ENCODE measurements around the gene RHOA. TPM values are rescaled to one million over a fixed set of nuclear protein-coding genes. Genes with fewer than 3 reads are reported as not detected.
"Not testable (repeated sequence)": the region's sequence is repeated elsewhere in the genome, so short reads cannot be mapped to it uniquely, and the experiment has no call there.

The RHOA gene
- total RNA-seq, 5 donors from 2014 or later (not counting 1 experiment from before 2014, with no cell fraction given), result 247 to 279 (median 269) TPM

DNA sequence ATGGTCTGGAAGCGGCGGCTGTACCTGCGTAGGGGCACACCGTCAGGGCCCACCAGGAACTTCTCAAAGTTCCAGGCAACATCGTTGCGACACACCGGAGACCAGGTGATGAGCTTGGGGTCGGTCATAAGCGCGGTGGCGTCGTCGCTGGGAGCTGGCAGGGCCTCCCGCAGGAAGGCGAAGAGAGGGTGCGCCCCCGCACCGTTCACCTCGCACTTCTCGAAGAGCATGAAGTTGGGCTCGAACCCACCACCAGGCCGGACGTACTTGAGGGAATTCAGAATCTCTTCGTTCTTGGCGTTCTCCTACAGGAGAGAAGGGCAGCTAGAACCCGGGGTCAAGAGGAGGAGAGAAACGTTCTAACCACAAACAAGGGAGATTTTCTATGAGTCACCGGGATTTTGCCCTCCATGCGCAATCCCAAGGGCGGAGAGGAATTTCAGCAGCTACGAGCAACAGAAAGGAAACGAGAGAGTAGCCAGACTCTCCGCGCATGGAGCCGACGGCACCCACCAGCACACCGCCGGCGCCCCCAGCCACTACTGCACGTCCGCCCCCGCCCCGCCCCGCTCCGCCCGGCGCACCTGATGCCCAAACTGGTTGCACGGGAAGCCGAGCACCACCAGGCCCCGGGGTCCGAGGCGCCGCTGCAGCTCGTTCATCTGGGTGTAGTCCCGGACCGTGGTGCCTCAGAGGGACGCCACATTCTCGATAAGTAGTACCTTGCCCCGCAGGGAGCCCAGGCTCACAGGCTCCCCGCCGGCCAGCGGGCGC, 54.1 kb downstream of the RHOA start:
- H3K27ac ChIP-seq (ENCODE audit: low read length), result peak overlapping the region; percentile 78
- ChIA-PET CTCF (interaction anchor here in 1 of 2 donors (3.3 kb wide), 1 partner anchor 17 kb away, joined by 13 read pairs; the partner anchor contains the start of gene USP4), POLR2A (interaction anchor here (0.8 to 0.9 kb wide), 2 partner anchors 18 kb away, joined by 3 to 4 read pairs; partner anchors contain the start of gene USP4 (in 2 of the 2))
- Mint-ChIP-seq H3K27ac (peak overlapping the region; percentile 93 to 95), H3K4me3 (peak overlapping the region; percentile 87 to 98 (median 95)), H3K36me3 (peaks cover 32% of the 10 kb centered on the region), H3K4me1 (peaks cover 24 to 39% (median 33%) of the 10 kb centered on the region in 3 donors)
- H3K4me1 ChIP-seq (ENCODE audit: control insufficient read depth in 1 of 2, extremely low read depth in 1 of 2, insufficient read depth in 2 of 2, low read length in 2 of 2), result peaks cover 7 to 33% of the 10 kb centered on the region in 2 experiments
- H3K36me3 ChIP-seq (ENCODE audit: control insufficient read depth in 2 of 2, extremely low read depth in 1 of 2, insufficient read depth in 1 of 2, low read length in 1 of 2), result peaks cover 15 to 31% of the 10 kb centered on the region in 2 donors
- DNase-seq, result peak in 33 of 35 experiments; percentile 8 to 58 (median 34)
- not testable (repeated sequence) for H3K9me3 Mint-ChIP-seq; H3K9me3 ChIP-seq; H3K27me3 ChIP-seq (replicated peaks in 1 of 2; ENCODE audit: control insufficient read depth in 2 of 2, extremely low read depth in 1 of 2, insufficient read depth in 2 of 2, low read length in 1 of 2); H3K27me3 Mint-ChIP-seq
- peak overlapping the region; percentile 64 to 77 for H3K4me3 ChIP-seq (ENCODE audit: control insufficient read depth in 1 of 2, extremely low read depth in 1 of 2, low read length in 1 of 2)
- under 1% methylated on average over 54 of the region's 63 CpGs for WGBS (ENCODE audit: insufficient coverage)
- peak; percentile 46 to 68 (median 64) for ATAC-seq (replicated peaks in 1 of 4)

- peak; percentile 4 to 48 (median 13) for ATAC-seq (replicated peaks in 1 of 4)
- peak in 24 of 35 experiments; percentile 6 to 54 (median 24) for DNase-seq
- Mint-ChIP-seq H3K27ac (peak overlapping the region; percentile 93 to 95), H3K4me3 (peak overlapping the region; percentile 87 to 98 (median 95)), H3K4me1 (peaks cover 24 to 42% (median 30%) of the 10 kb centered on the region in 3 donors), H3K36me3 (peaks cover 27% of the 10 kb centered on the region)
- Histone ChIP-seq H3K36me3 (ENCODE audit: control insufficient read depth in 2 of 2, extremely low read depth in 1 of 2, insufficient read depth in 1 of 2, low read length in 1 of 2) (peaks cover 15 to 26% of the 10 kb centered on the region in 2 donors), H3K27ac (ENCODE audit: low read length) (peak overlapping the region; percentile 78), H3K4me1 (ENCODE audit: control insufficient read depth in 1 of 2, extremely low read depth in 1 of 2, insufficient read depth in 2 of 2, low read length in 2 of 2) (peaks cover 7 to 33% of the 10 kb centered on the region in 2 experiments), H3K4me3 (ENCODE audit: control insufficient read depth in 1 of 2, extremely low read depth in 1 of 2, low read length in 1 of 2) (peak overlapping the region; percentile 64 to 77)
- CTCF ChIA-PET, result interaction anchor here (0.6 to 3.3 kb wide), 2 partner anchors 17 to 30 kb away, joined by 6 to 13 read pairs; partner anchors contain the start of gene USP4 (in 1 of the 2)
- not testable (repeated sequence) for H3K9me3 ChIP-seq; H3K9me3 Mint-ChIP-seq; H3K27me3 Mint-ChIP-seq; H3K27me3 ChIP-seq (replicated peaks in 1 of 2; ENCODE audit: control insufficient read depth in 2 of 2, extremely low read depth in 1 of 2, insufficient read depth in 2 of 2, low read length in 1 of 2)
- POLR2A ChIA-PET, result interaction anchor here (0.6 to 0.9 kb wide), 2 partner anchors 17 to 23 kb away, joined by 4 to 5 read pairs; partner anchors contain the start of gene USP4 (in 1 of the 2)
- WGBS (ENCODE audit: insufficient coverage), result no CpG with 5 or more reads among the region's 10 CpGs
Measured at GRCh38 chr3:49357095-49357442, 54.7 kb downstream of the RHOA start.

DNA sequence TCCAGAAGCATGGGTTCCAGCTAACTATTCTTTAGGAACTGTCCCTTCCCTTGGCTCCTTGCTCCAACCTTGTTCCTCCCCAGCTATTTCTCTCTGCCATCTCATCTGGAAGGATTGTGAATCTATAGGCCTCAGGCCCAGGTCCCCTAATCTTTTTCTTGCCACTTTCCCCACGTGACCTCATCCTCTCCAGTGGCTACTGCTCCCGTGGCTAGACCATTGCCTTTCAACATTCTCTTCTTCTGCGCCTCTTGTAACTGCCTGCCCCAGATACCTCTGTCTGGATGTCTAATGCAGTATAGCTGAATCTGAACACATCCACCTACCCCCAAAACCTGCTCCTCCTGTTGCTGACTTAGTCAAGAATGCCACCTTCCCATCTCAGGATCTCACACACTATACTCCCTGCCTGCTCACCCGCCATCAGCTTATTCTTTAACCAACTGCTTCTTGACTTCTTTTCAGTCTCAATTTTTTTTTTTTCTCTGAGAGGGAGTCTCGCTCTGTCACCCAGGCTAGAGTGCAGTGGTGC, 58.8 kb downstream of the RHOA start:
- peaks cover 7 to 27% of the 10 kb centered on the region in 2 experiments for H3K4me1 ChIP-seq (ENCODE audit: control insufficient read depth in 1 of 2, extremely low read depth in 1 of 2, insufficient read depth in 2 of 2, low read length in 2 of 2)
- no peaks in the 10 kb centered on the region for H3K27me3 Mint-ChIP-seq
- H3K9me3 ChIP-seq, result no peaks in the 10 kb centered on the region
- ATAC-seq (replicated peaks in 1 of 4) (no peak), DNase-seq (no peak)
- no peak overlapping the region for H3K4me3 ChIP-seq (ENCODE audit: control insufficient read depth in 1 of 2, extremely low read depth in 1 of 2, low read length in 1 of 2)
- POLR2A ChIA-PET, result interaction anchor here in 1 of 2 donors (0.6 kb wide), 1 partner anchor 30 kb away, joined by 8 read pairs; no protein-coding TSS in a partner anchor
- H3K36me3 ChIP-seq (ENCODE audit: control insufficient read depth in 2 of 2, extremely low read depth in 1 of 2, insufficient read depth in 1 of 2, low read length in 1 of 2), result peaks cover 0 to 6% of the 10 kb centered on the region in 2 donors
- peak overlapping the region; percentile 42 to 54 for H3K27ac Mint-ChIP-seq
- peaks cover 9% of the 10 kb centered on the region for H3K36me3 Mint-ChIP-seq
- H3K27ac ChIP-seq (ENCODE audit: low read length), result no peak overlapping the region
- H3K4me1 Mint-ChIP-seq, result peaks cover 18 to 37% (median 26%) of the 10 kb centered on the region in 3 donors
- no peaks in the 10 kb centered on the region for H3K27me3 ChIP-seq (replicated peaks in 1 of 2; ENCODE audit: control insufficient read depth in 2 of 2, extremely low read depth in 1 of 2, insufficient read depth in 2 of 2, low read length in 1 of 2)
- CTCF ChIA-PET, result interaction anchor here (0.9 to 2.2 kb wide), 2 partner anchors 12 to 13 kb away, joined by 4 to 11 read pairs; partner anchors contain the start of gene USP4 (in 1 of the 2)
- H3K4me3 Mint-ChIP-seq, result no peak overlapping the region
- WGBS (ENCODE audit: insufficient coverage), result 81% methylated on average over 4 of the region's 5 CpGs
- no peaks in the 10 kb centered on the region for H3K9me3 Mint-ChIP-seq

DNA sequence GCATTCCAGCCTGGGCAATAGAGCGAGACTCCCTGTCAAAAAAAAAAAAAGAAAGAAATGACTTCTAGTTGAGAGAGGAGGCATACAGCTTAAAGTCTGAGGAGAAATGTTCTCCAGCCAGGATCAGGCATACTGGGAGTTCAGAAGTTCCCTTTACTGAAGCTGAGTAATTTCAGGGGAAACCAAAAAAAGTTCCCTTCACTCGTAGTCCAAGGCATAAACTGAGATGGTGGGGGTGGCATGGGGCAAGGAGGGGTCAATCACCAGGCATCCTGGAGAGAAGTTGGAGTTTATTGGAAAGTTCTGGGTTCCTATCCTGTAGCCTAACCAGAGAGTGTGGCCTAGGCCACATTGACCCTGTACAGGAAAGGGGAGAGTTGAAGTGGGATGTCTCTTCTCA, 59.5 kb downstream of the RHOA start:
- Mint-ChIP-seq H3K9me3 (no peaks in the 10 kb centered on the region), H3K36me3 (peaks cover 6% of the 10 kb centered on the region), H3K4me3 (no peak overlapping the region), H3K27ac (peak overlapping the region; percentile 11 to 44), H3K27me3 (no peaks in the 10 kb centered on the region), H3K4me1 (peaks cover 15 to 32% (median 23%) of the 10 kb centered on the region in 3 donors)
- ChIA-PET POLR2A (interaction anchor here in 1 of 2 donors (0.7 kb wide), 1 partner anchor 1137 kb away, joined by 4 read pairs; no protein-coding TSS in a partner anchor), CTCF (interaction anchor here in 1 of 2 donors (2.2 kb wide), 1 partner anchor 12 kb away, joined by 11 read pairs; the partner anchor contains the start of gene USP4)
- ATAC-seq (replicated peaks in 1 of 4) (no peak), DNase-seq (no peak)
- Histone ChIP-seq H3K27ac (ENCODE audit: low read length) (peak overlapping the region; percentile 2), H3K27me3 (replicated peaks in 1 of 2; ENCODE audit: control insufficient read depth in 2 of 2, extremely low read depth in 1 of 2, insufficient read depth in 2 of 2, low read length in 1 of 2) (no peaks in the 10 kb centered on the region), H3K4me1 (ENCODE audit: control insufficient read depth in 1 of 2, extremely low read depth in 1 of 2, insufficient read depth in 2 of 2, low read length in 2 of 2) (peaks cover 7 to 22% of the 10 kb centered on the region in 2 experiments), H3K9me3 (no peaks in the 10 kb centered on the region), H3K4me3 (ENCODE audit: control insufficient read depth in 1 of 2, extremely low read depth in 1 of 2, low read length in 1 of 2) (no peak overlapping the region), H3K36me3 (ENCODE audit: control insufficient read depth in 2 of 2, extremely low read depth in 1 of 2, insufficient read depth in 1 of 2, low read length in 1 of 2) (peaks cover 0 to 6% of the 10 kb centered on the region in 2 donors)
- WGBS (ENCODE audit: insufficient coverage), result no CpG with 5 or more reads among the region's 2 CpGs

GRCh38 chr3:49351521-49352011, 60.2 kb downstream of the RHOA start:
- no peak overlapping the region for H3K4me3 Mint-ChIP-seq
- Histone ChIP-seq H3K36me3 (ENCODE audit: control insufficient read depth in 2 of 2, extremely low read depth in 1 of 2, insufficient read depth in 1 of 2, low read length in 1 of 2) (peaks cover 0 to 6% of the 10 kb centered on the region in 2 donors), H3K4me3 (ENCODE audit: control insufficient read depth in 1 of 2, extremely low read depth in 1 of 2, low read length in 1 of 2) (no peak overlapping the region), H3K9me3 (no peaks in the 10 kb centered on the region), H3K27ac (ENCODE audit: low read length) (no peak overlapping the region), H3K27me3 (replicated peaks in 1 of 2; ENCODE audit: control insufficient read depth in 2 of 2, extremely low read depth in 1 of 2, insufficient read depth in 2 of 2, low read length in 1 of 2) (no peaks in the 10 kb centered on the region), H3K4me1 (ENCODE audit: control insufficient read depth in 1 of 2, extremely low read depth in 1 of 2, insufficient read depth in 2 of 2, low read length in 2 of 2) (peaks cover 3 to 15% of the 10 kb centered on the region in 2 experiments)
- DNase-seq (no peak), ATAC-seq (replicated peaks in 1 of 4) (no peak)
- no peaks in the 10 kb centered on the region for H3K9me3 Mint-ChIP-seq
- POLR2A ChIA-PET, result interaction anchor here in 1 of 2 donors (0.7 kb wide), 1 partner anchor 1138 kb away, joined by 4 read pairs; no protein-coding TSS in a partner anchor
- CTCF ChIA-PET, result interaction anchor here in 1 of 2 donors (2.2 kb wide), 1 partner anchor 11 kb away, joined by 11 read pairs; the partner anchor contains the start of gene USP4
- peak overlapping the region; percentile 40 to 53 for H3K27ac Mint-ChIP-seq
- WGBS (ENCODE audit: insufficient coverage), result 20% methylated on average over 1 of the region's 1 CpG
- H3K27me3 Mint-ChIP-seq, result no peaks in the 10 kb centered on the region
- H3K36me3 Mint-ChIP-seq, result peaks cover 5% of the 10 kb centered on the region
- peaks cover 13 to 29% (median 18%) of the 10 kb centered on the region in 3 donors for H3K4me1 Mint-ChIP-seq

All from T-cell (primary cell).